Adipocyte (in vitro differentiated cells): Measurements from ENCODE around the gene ZFYVE28.

Source experiments
- DNase-seq: peaks from one replicate; pipeline ENCODE4 v3.0.0-alpha.2; 2015; ENCODE audit warnings: low read depth
- H3K27me3 ChIP-seq: replicated peaks from 2 replicates; pipeline ENCODE4 v1.7.0; 2013; ENCODE audit warnings: mild to moderate bottlenecking, low read length, moderate library complexity; ENCODE audit not compliant: control insufficient read depth, insufficient read depth
- H3K36me3 ChIP-seq: 2 replicates; pipeline ENCODE4 v1.7.0; 2013; ENCODE audit warnings: low read length, mild to moderate bottlenecking, moderate library complexity; ENCODE audit not compliant: control insufficient read depth, insufficient read depth, severe bottlenecking
- H3K4me1 ChIP-seq: 2 replicates; pipeline ENCODE4 v1.7.0; 2013; ENCODE audit warnings: mild to moderate bottlenecking, low read length, moderate library complexity; ENCODE audit not compliant: control insufficient read depth, insufficient read depth
- H3K4me3 ChIP-seq: 2 replicates; pipeline ENCODE4 v1.7.0; 2013; ENCODE audit warnings: mild to moderate bottlenecking, low read length, moderate library complexity
- H3K9ac ChIP-seq: 2 replicates; pipeline ENCODE4 v1.7.0; 2013; ENCODE audit warnings: mild to moderate bottlenecking, low read length, moderate library complexity
- H3K9me3 ChIP-seq: 2 replicates; pipeline ENCODE4 v1.7.0; 2013; ENCODE audit warnings: mild to moderate bottlenecking, low read length, moderate library complexity; ENCODE audit not compliant: control insufficient read depth

The ZFYVE28 gene

GRCh38 chr4:2324891-2325290 lies 93.6 kb downstream of the ZFYVE28 start:
- peak; percentile 47 for DNase-seq
- H3K4me1 ChIP-seq = peaks cover 9% of the 10 kb centered on the region
- H3K9me3 ChIP-seq = peaks cover 20% of the 10 kb centered on the region
- no peaks in the 10 kb centered on the region for H3K27me3 ChIP-seq
- H3K9ac ChIP-seq = no peak overlapping the region
- H3K4me3 ChIP-seq = no peak overlapping the region
- no peaks in the 10 kb centered on the region for H3K36me3 ChIP-seq

- H3K9me3 ChIP-seq = peaks cover 16% of the 10 kb centered on the region
- peak; percentile 81 for DNase-seq
Observed at GRCh38 chr4:2322841-2323240, 95.6 kb downstream of the ZFYVE28 start.

GRCh38 chr4:2322227-2322626 lies 96.2 kb downstream of the ZFYVE28 start:
- H3K9ac ChIP-seq = no peak overlapping the region
- H3K9me3 ChIP-seq = peaks cover 10% of the 10 kb centered on the region
- H3K36me3 ChIP-seq = no peaks in the 10 kb centered on the region
- H3K27me3 ChIP-seq = no peaks in the 10 kb centered on the region
- H3K4me3 ChIP-seq = no peak overlapping the region
- no peak for DNase-seq
- peaks cover 7% of the 10 kb centered on the region for H3K4me1 ChIP-seq

More at GRCh38 chr4:2322841-2323240, 95.6 kb downstream of the ZFYVE28 start:
- Histone ChIP-seq H3K36me3 (no peaks in the 10 kb centered on the region), H3K27me3 (no peaks in the 10 kb centered on the region), H3K9ac (no peak overlapping the region), H3K4me1 (peaks cover 7% of the 10 kb centered on the region), H3K4me3 (no peak overlapping the region)

DNA sequence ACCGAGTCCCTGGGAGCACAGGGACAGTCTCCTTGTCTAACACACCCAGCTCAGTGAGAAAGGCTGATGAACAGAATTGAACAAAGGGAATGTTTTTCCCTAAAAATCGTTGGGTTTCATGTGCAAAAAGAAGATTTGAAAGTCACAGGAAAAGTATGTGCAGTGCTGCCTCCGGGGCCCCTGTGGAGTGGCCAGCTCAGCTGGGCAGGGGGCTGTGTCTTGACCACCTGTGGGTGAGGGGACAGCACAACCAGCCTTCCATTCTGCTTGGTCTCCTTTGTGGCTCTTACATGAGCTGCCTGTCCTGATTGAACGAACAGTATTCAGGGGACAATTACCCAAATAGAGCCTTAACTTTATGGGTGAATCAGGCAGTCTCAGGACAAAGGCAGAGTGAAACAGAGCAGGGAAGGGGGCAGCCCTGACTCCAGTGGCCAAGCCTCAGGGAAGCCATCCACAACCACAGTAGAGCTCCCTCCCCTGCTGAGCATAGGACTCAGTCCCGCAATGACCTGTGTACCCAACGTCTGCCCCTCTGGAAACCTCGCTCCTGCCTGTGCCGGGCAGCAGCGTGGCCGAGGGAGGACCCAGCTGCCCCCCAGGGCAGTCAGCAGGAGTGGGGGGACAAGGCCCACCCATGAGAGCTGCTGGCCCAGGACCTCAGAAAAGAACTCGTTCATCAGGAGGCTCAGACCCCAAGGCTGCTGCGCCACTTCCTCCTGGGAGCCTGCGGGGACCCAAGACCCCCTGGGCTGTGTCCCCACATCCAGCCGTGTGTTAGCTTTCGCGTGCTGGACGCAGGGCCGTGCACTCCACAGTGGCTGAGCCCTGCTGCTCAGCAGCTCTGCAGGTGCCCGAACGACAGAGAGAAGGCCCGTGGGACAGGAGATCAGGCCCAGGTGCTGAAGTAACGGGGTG lies 96.9 kb downstream of the ZFYVE28 start:
- DNase-seq = no peak
- H3K4me3 ChIP-seq = no peak overlapping the region
- no peaks in the 10 kb centered on the region for H3K27me3 ChIP-seq
- H3K4me1 ChIP-seq = peaks cover 7% of the 10 kb centered on the region
- peaks cover 7% of the 10 kb centered on the region for H3K9me3 ChIP-seq
- H3K36me3 ChIP-seq = no peaks in the 10 kb centered on the region
- no peak overlapping the region for H3K9ac ChIP-seq

DNA sequence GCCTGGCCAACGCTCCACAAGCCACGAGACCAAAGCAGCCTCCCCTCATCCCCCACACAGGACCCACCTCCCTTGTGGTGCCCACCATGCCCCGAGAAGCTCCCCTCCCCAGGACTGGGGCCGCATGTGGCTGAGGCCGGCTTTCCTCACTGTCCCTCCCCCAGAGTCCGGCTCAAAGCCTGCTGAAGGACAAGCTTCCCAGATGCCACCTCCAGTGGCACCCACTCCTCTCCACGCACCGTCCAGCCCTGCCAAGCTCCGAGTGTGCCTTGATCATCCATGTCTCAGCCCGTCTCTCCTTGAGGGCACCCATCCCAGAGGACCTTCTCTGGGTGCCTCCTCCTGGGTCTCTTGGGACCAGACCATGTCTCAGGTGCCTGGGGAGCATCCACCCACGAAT lies 97.7 kb downstream of the ZFYVE28 start:
- Histone ChIP-seq H3K4me1 (peaks cover 7% of the 10 kb centered on the region), H3K4me3 (no peak overlapping the region), H3K9ac (no peak overlapping the region), H3K9me3 (no peaks in the 10 kb centered on the region), H3K27me3 (no peaks in the 10 kb centered on the region), H3K36me3 (no peaks in the 10 kb centered on the region)
- no peak for DNase-seq

DNA sequence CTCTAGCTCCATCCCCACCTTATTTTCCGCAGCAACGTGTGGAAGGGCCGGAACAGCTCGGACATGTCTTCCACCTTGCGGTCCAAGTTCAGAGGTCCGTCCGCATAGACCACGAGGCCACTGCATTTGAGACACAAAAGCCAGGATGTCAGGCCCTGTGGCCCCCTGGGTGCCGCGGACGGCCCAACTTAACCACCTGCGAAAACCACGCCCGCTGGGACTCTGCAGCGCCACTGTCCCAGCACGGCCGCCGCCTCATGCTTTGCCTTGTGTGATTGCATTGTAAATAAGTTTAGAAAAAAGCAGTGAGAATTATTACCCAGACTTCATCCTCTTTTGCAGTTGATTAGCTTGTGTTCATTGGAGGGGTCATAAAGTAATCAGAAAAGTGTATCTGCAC lies 98.3 kb downstream of the ZFYVE28 start:
- DNase-seq = no peak
- peaks cover 6% of the 10 kb centered on the region for H3K4me1 ChIP-seq
- H3K27me3 ChIP-seq = no peaks in the 10 kb centered on the region

DNA sequence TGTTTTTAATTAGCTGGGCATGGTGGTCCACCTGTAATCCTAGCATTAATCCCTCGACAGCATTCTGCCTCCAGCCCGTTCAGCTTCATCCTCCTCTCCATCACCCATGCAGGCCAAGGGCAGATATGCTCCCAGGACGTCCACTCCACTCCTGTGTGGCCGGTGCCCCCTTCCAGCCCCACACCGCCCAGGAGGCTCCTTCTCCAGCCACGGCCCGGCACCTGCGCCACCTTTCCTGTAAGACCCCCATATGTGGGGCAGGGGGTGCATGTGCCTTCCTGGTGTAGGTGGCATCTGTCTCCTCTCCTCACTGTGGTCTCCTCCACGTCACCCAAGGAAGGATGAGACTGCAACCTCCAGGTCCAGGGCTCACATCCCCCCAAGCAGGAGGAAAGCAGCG lies 99.6 kb downstream of the ZFYVE28 start:
- Histone ChIP-seq H3K4me1 (no peaks in the 10 kb centered on the region), H3K27me3 (no peaks in the 10 kb centered on the region), H3K9me3 (peaks cover 9% of the 10 kb centered on the region), H3K36me3 (no peaks in the 10 kb centered on the region), H3K9ac (no peak overlapping the region), H3K4me3 (no peak overlapping the region)
- DNase-seq = no peak

More for the DNA sequence above, 98.3 kb downstream of the ZFYVE28 start:
- H3K9me3 ChIP-seq = peaks cover 4% of the 10 kb centered on the region
- H3K9ac ChIP-seq = no peak overlapping the region
- H3K4me3 ChIP-seq = no peak overlapping the region
- H3K36me3 ChIP-seq = no peaks in the 10 kb centered on the region

- Histone ChIP-seq H3K36me3 (no peaks in the 10 kb centered on the region), H3K27me3 (no peaks in the 10 kb centered on the region), H3K4me3 (no peak overlapping the region), H3K4me1 (no peaks in the 10 kb centered on the region), H3K9me3 (peaks cover 10% of the 10 kb centered on the region), H3K9ac (no peak overlapping the region)
- no peak for DNase-seq
Observed at GRCh38 chr4:2318476-2318875, 100.0 kb downstream of the ZFYVE28 start.

DNA sequence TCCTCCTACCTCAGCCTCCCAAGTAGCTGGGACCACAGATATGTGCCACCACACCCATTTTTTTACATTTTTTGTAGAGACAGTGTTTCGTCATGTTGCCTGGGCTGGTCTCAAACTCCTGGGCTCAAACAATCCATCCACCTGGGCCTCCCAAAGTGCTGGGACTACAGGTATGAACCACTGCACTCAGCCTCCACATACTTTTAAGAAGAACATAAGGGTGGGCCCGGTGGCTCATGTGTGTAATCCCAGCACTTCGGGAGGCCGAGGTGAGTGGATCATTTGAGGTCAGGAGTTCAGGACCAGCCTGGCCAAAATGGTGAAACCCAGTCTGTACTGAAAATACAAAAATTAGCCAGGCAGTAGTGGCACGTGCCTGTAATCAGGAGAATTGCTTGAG lies 105.1 kb downstream of the ZFYVE28 start:
- Histone ChIP-seq H3K9ac (no peak overlapping the region), H3K9me3 (peaks cover 10% of the 10 kb centered on the region), H3K4me1 (no peaks in the 10 kb centered on the region), H3K27me3 (no peaks in the 10 kb centered on the region), H3K4me3 (no peak overlapping the region), H3K36me3 (no peaks in the 10 kb centered on the region)
- no peak for DNase-seq

GRCh38 chr4:2306773-2307410 lies 111.6 kb downstream of the ZFYVE28 start:
- Histone ChIP-seq H3K27me3 (no peaks in the 10 kb centered on the region), H3K4me3 (no peak overlapping the region), H3K9me3 (peaks cover 10% of the 10 kb centered on the region), H3K9ac (no peak overlapping the region), H3K36me3 (no peaks in the 10 kb centered on the region), H3K4me1 (no peaks in the 10 kb centered on the region)
- DNase-seq = no peak

DNA sequence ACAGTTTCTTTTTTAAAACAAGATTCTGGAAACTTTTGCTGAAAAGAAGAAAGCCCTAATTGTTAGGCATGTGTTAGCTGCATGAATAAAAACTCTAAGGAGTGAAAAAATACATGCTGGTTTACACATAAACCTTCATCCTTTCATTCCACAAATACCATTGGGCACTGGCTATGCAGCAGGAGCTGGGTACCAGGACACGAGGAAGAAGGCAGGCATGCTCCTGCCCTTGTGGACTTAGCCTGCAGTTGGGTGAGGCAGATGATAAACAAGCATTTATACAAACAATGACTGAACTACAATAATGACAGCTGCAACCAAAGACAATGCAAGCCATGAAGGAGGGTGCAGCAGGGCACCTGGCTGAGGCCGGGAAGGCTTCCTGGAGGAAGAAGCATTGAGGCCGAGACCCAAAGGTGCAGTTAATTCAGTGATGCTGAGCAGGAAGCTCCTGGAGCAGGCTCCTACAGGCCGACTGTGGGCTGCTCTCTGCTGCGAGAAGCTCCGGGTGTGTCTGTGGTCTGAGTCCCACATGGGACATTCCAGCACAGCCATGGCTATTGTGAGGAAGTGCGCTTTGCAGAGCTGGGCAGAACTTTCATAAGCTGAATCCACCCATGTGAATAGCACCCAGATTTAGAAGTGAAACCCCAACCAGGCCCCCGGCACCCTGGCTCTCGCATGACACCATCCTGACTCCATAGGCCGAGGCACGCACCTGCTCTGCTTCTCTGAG lies 112.5 kb downstream of the ZFYVE28 start:
- H3K9me3 ChIP-seq = peaks cover 10% of the 10 kb centered on the region
- DNase-seq = peak; percentile 9
- no peaks in the 10 kb centered on the region for H3K36me3 ChIP-seq
- H3K27me3 ChIP-seq = no peaks in the 10 kb centered on the region
- H3K4me3 ChIP-seq = no peak overlapping the region
- H3K4me1 ChIP-seq = no peaks in the 10 kb centered on the region
- no peak overlapping the region for H3K9ac ChIP-seq
